Natural killer cell treated with Interleukin-12 subunit alpha and Interleukin-12 subunit beta and Interleukin-15 and Interleukin-18, amount 100 ng/mL, for 72 hours (primary cell): ENCODE data around the gene RCOR2. TPM values are rescaled to one million over a fixed set of nuclear protein-coding genes. Genes with fewer than 3 reads are reported as not detected.

Source experiments
- ATAC-seq, 2 donors: fragments of 150-1000 bp; cut with Tn5 transposase in 1 of 2; sonication (Bioruptor Pico), chemical (Tn5 transposase) in 1 of 2; 2 replicates each; pipeline ENCODE4 v1.10.0; 2021
- DNase-seq: peaks from one replicate; pipeline ENCODE4 v3.0.0; 2022; ENCODE audit warnings: low spot score
- H3K27ac Mint-ChIP-seq, 2 donors: 1 replicate in 1 of 2; 2 replicates in 1 of 2; pipeline ENCODE4 v1.8.0; 2022; ENCODE audit warnings: mixed read lengths in 2 of 2, mild to moderate bottlenecking in 1 of 2, moderate library complexity in 1 of 2
- H3K27me3 Mint-ChIP-seq, 2 donors: 1 replicate in 1 of 2; 2 replicates in 1 of 2; pipeline ENCODE4 v1.8.0; 2022; ENCODE audit warnings: mixed read lengths in 2 of 2
- H3K36me3 Mint-ChIP-seq: one replicate; pipeline ENCODE4 v1.8.0; 2022; ENCODE audit warnings: mixed read lengths
- H3K4me1 Mint-ChIP-seq, 2 donors: 1 replicate in 1 of 2; 2 replicates in 1 of 2; pipeline ENCODE4 v1.8.0; 2022; ENCODE audit warnings: low read depth in 2 of 2, mixed read lengths in 2 of 2, mild to moderate bottlenecking in 1 of 2
- H3K4me3 Mint-ChIP-seq: one replicate; pipeline ENCODE4 v1.8.0; 2022; ENCODE audit warnings: mixed read lengths
- H3K9me3 Mint-ChIP-seq: 2 replicates; pipeline ENCODE4 v1.8.0; 2022; ENCODE audit warnings: mixed read lengths
- total RNA-seq, 2 donors: library from RNA; stranded (reverse); gene quantifications; one replicate each; pipeline ENCODE4 v1.2.3, GENCODE V29; 2022

RCOR2 gene
- total RNA-seq, 2 donors from 2014 or later: not detected

GRCh38 chr11:63887386-63887999, 29.5 kb downstream of the RCOR2 start:
- peak overlapping the region; percentile 84 to 97 for H3K27ac Mint-ChIP-seq
- ATAC-seq (no peak), DNase-seq (no peak)
- H3K4me3 Mint-ChIP-seq: peak overlapping the region; percentile 92
- H3K9me3 Mint-ChIP-seq: no peaks in the 10 kb centered on the region
- no peaks in the 10 kb centered on the region for H3K36me3 Mint-ChIP-seq
- H3K27me3 Mint-ChIP-seq: no peaks in the 10 kb centered on the region
- peaks cover 61 to 71% of the 10 kb centered on the region in 2 donors for H3K4me1 Mint-ChIP-seq

- H3K27ac Mint-ChIP-seq: peak overlapping the region in 1 of 2 donors; percentile 53
- H3K4me3 Mint-ChIP-seq: no peak overlapping the region
- H3K36me3 Mint-ChIP-seq: no peaks in the 10 kb centered on the region
- ATAC-seq: no peak
- no peak for DNase-seq
- H3K27me3 Mint-ChIP-seq: no peaks in the 10 kb centered on the region
- H3K9me3 Mint-ChIP-seq: no peaks in the 10 kb centered on the region
- peaks cover 50 to 58% of the 10 kb centered on the region in 2 donors for H3K4me1 Mint-ChIP-seq
These were observed 32.6 kb downstream of the RCOR2 start for GRCh38 chr11:63884196-63884932.

- H3K36me3 Mint-ChIP-seq: no peaks in the 10 kb centered on the region
- H3K4me1 Mint-ChIP-seq: peaks cover 47 to 56% of the 10 kb centered on the region in 2 donors
- DNase-seq: no peak
- H3K27me3 Mint-ChIP-seq: no peaks in the 10 kb centered on the region
- H3K9me3 Mint-ChIP-seq: no peaks in the 10 kb centered on the region
- no peak for ATAC-seq
- H3K4me3 Mint-ChIP-seq: no peak overlapping the region
- H3K27ac Mint-ChIP-seq: peak overlapping the region in 1 of 2 donors; percentile 53
These were observed 33.2 kb downstream of the RCOR2 start for GRCh38 chr11:63883791-63884190.

- DNase-seq: no peak
- peak in 1 of 2 donors; percentile 25 for ATAC-seq
- no peaks in the 10 kb centered on the region for H3K36me3 Mint-ChIP-seq
- H3K4me3 Mint-ChIP-seq: no peak overlapping the region
- no peaks in the 10 kb centered on the region for H3K9me3 Mint-ChIP-seq
- no peaks in the 10 kb centered on the region for H3K27me3 Mint-ChIP-seq
- no peak overlapping the region for H3K27ac Mint-ChIP-seq
- H3K4me1 Mint-ChIP-seq: peaks cover 36 to 52% of the 10 kb centered on the region in 2 donors
These were observed 34.3 kb downstream of the RCOR2 start for GRCh38 chr11:63882555-63883242.

GRCh38 chr11:63880403-63880790, 36.6 kb downstream of the RCOR2 start:
- ATAC-seq (peak in 1 of 2 donors; percentile 76), DNase-seq (no peak)
- H3K9me3 Mint-ChIP-seq: no peaks in the 10 kb centered on the region
- H3K36me3 Mint-ChIP-seq: no peaks in the 10 kb centered on the region
- no peaks in the 10 kb centered on the region for H3K27me3 Mint-ChIP-seq
- H3K4me1 Mint-ChIP-seq: peaks cover 29 to 49% of the 10 kb centered on the region in 2 donors
- peak overlapping the region; percentile 17 for H3K4me3 Mint-ChIP-seq
- H3K27ac Mint-ChIP-seq: peak overlapping the region; percentile 44 to 67

GRCh38 chr11:63879598-63880402, 37.2 kb downstream of the RCOR2 start:
- ATAC-seq: no peak
- peak overlapping the region; percentile 44 to 67 for H3K27ac Mint-ChIP-seq
- no peaks in the 10 kb centered on the region for H3K9me3 Mint-ChIP-seq

GRCh38 chr11:63877658-63878241, 39.2 kb downstream of the RCOR2 start:
- ATAC-seq (no peak), DNase-seq (no peak)
- peak overlapping the region in 1 of 2 donors; percentile 59 for H3K27ac Mint-ChIP-seq
- peaks cover 42 to 52% of the 10 kb centered on the region in 2 donors for H3K4me1 Mint-ChIP-seq
- no peaks in the 10 kb centered on the region for H3K9me3 Mint-ChIP-seq
- H3K27me3 Mint-ChIP-seq: no peaks in the 10 kb centered on the region
- H3K4me3 Mint-ChIP-seq: no peak overlapping the region
- H3K36me3 Mint-ChIP-seq: no peaks in the 10 kb centered on the region

More at GRCh38 chr11:63879598-63880402, 37.2 kb downstream of the RCOR2 start:
- Mint-ChIP-seq H3K4me3 (peak overlapping the region; percentile 17), H3K4me1 (peaks cover 31 to 51% of the 10 kb centered on the region in 2 donors), H3K36me3 (no peaks in the 10 kb centered on the region), H3K27me3 (no peaks in the 10 kb centered on the region)
- DNase-seq: no peak

- Mint-ChIP-seq H3K27me3 (no peaks in the 10 kb centered on the region), H3K27ac (no peak overlapping the region), H3K36me3 (no peaks in the 10 kb centered on the region), H3K4me3 (no peak overlapping the region), H3K4me1 (peaks cover 51 to 56% of the 10 kb centered on the region in 2 donors), H3K9me3 (no peaks in the 10 kb centered on the region)
- DNase-seq (no peak), ATAC-seq (no peak)
These were observed 40.3 kb downstream of the RCOR2 start for GRCh38 chr11:63876616-63877015.

GRCh38 chr11:63875506-63876065, 41.4 kb downstream of the RCOR2 start:
- Mint-ChIP-seq H3K36me3 (no peaks in the 10 kb centered on the region), H3K9me3 (no peaks in the 10 kb centered on the region), H3K4me1 (peaks cover 49 to 57% of the 10 kb centered on the region in 2 donors), H3K27me3 (no peaks in the 10 kb centered on the region), H3K27ac (peak overlapping the region in 1 of 2 donors; percentile 79), H3K4me3 (no peak overlapping the region)
- DNase-seq (no peak), ATAC-seq (no peak)

- Mint-ChIP-seq H3K27ac (peak overlapping the region; percentile 35 to 74), H3K27me3 (no peaks in the 10 kb centered on the region), H3K4me1 (peaks cover 50 to 58% of the 10 kb centered on the region in 2 donors), H3K4me3 (peak overlapping the region; percentile 58), H3K36me3 (no peaks in the 10 kb centered on the region), H3K9me3 (no peaks in the 10 kb centered on the region)
- ATAC-seq: no peak
- no peak for DNase-seq
These were observed 42.5 kb downstream of the RCOR2 start for GRCh38 chr11:63874511-63874910.

GRCh38 chr11:63873311-63873710, 43.7 kb downstream of the RCOR2 start:
- peaks cover 61 to 67% of the 10 kb centered on the region in 2 donors for H3K4me1 Mint-ChIP-seq

GRCh38 chr11:63872800-63873197, 44.2 kb downstream of the RCOR2 start:
- ATAC-seq (no peak), DNase-seq (no peak)
- Mint-ChIP-seq H3K27me3 (no peaks in the 10 kb centered on the region), H3K27ac (peak overlapping the region; percentile 65 to 86), H3K36me3 (no peaks in the 10 kb centered on the region), H3K4me3 (peak overlapping the region; percentile 65), H3K9me3 (no peaks in the 10 kb centered on the region), H3K4me1 (peaks cover 65% of the 10 kb centered on the region in 2 donors)

More at GRCh38 chr11:63873311-63873710, 43.7 kb downstream of the RCOR2 start:
- Mint-ChIP-seq H3K27me3 (no peaks in the 10 kb centered on the region), H3K36me3 (no peaks in the 10 kb centered on the region), H3K4me3 (peak overlapping the region; percentile 61), H3K9me3 (no peaks in the 10 kb centered on the region), H3K27ac (peak overlapping the region; percentile 47 to 74)
- no peak for DNase-seq
- no peak for ATAC-seq
